DMS153 treated with DMSO at 0.1 percent for 48 hours (cell line): ENCODE measurements around the gene RASSF8.

Experiments
- DNase-seq: peaks from one replicate; lab custom pipeline; 2025; ENCODE audit not compliant: unreplicated experiment; lab: John Stamatoyannopoulos, UW

RASSF8 gene

DNA sequence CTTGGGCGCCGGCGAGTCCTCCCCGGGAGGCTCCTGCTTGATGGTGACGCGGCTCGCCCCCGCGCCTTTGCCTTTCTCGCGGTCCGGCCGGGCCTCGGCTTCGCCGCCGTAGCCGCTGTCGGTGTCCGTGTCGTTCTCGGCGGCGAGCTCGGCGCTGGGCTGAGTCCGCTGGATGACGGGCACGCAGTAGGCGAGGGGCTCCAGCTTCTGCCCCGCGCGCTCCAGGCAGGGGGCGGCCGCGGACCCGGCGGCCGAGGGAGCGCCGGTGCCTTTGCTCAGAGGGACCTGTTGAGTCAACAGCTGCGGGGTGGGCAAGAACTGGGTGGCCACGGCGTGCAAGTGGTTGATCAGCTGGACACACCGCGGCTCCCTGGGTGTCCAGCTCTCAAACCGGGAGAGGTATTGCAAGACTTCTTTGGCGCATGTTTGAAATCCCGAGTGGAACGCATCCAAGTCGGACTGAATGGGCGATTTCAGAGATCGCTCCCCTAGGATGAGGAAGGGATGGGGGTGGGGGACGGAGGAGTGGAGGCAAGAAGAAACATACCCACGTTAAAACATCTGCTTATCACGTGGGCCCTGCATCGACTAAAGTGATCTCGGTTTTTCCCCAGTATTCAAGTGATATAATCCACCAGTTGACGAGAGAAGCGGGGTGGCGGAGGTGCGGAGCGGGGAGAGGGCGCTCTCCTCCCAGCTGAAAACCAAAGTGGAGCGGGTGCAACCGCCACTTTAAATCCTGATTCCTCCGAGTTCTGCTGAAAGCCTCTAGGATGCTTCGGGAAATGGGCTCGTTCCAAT is 164.4 kb downstream of the RASSF8 start:
- peak; percentile 22 for DNase-seq

DNA sequence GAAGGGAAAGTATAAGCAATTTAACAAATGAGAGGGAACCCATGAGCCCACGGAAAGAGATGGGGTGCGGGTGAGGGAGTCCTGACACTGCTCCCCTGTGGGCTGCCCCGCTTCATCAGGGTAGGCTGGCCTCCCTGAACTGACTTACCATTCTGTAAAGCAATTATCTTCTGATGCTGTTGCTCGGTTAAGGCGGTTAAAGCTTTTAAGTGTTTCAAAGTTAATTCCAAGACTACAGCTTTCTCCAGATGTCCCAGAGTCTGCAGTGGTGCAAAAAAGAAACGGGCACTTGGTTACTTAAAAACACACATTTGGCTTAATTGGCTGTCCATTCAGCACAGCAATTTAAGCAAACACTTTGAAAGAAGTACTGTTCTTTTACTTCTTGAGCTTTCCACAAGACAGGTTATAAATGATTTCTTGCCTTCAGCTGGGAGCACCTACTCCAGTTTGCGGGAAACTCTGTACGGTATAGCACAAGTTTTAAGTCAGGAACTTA is 165.0 kb downstream of the RASSF8 start:
- no peak for DNase-seq

DNA sequence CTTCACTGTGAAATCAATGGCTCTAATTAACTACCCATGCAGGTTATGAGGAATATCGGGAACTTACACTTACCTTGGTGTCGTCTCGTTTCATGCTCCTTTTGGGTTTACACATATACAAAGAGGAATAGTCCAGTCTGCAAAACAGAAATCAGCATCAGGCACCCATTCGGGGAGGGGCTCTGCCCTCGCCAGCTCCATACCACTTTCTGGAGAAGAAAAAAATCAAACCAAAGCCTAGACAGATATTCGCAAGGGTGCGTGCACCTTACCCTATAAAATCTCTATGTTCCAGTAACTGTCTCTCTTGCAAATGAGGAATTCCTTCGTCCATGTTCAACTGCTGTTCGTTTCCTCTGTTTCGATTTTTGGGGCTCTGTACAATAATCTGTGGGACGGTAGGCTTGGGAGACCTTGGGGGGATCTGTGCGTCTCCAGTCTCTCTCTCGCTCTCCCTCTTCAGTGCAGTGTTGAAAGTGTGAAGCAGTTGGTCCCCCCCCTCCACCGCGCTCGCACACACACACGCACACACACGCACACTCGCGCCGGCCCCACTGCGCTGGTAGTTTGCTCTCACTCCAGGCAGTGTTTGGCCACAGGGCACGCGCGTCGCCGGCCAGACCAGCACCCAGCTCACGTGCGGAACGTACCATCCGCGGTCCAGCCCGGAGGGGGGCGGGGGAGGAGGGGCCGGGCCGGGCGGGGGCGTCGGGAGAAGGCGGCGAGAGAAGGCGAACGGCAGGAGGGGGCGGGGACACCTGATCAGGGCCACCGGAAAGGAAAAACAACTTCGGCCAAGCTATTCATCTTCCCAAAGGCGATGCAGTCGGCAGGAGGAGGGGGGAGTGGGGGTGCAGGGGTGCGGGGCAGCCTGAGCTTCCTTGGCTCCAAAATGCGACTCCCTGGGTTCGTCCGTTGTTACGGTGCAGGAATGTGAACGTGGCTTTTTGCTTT is 166.2 kb downstream of the RASSF8 start, which contains the start of gene BHLHE41:
Gene BHLHE41, minus strand, starts transcription at position 592 of the 954 bp plus-strand sequence. Its CDS starts 258 bp downstream, at position 334.
- no peak for DNase-seq

DNA sequence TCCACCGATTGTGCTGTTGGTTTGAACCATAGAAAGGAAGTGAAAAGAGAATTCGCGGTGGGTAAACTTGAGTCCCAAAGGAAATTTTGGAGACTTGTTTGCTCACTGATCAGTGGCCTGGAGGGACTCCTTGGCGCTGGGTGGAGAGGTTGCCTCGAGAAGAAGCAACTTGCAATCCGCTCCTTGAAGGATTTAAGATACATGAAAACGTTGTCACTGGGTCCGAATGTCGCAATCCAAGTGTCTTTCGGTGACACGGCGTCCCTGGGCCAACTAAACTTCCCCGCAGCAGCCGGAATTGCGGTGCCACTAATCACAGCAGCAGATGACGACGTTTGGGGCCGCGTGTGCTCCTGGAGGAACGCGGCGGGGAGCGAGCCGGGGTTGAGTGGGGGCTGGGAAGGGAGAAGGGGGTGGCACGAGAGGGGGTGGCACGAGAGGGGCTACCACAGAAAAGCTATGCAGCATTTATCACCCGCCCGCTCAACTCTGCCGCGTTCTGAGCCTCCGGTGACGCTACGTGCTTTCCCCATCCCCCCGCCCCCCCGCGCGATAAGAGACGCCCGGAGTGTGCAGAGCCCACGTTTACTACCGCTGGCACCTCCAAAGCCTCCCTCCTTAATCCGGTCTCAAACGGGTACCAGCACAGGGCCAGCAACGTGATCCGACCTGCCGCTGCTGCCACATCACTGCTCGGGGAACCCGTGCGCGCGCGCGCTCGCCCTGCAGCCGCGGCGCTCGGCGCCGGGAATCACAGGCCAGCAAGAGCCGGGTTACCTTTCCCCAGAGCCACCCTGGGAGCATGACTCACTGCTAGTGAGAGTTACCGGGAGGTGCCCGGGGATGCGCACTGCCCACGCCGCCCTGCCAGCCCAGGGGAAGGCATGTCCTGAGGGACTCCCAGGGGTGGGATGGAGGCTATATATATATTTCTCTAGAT is 167.2 kb downstream of the RASSF8 start:
- DNase-seq = peak; percentile 41

DNA sequence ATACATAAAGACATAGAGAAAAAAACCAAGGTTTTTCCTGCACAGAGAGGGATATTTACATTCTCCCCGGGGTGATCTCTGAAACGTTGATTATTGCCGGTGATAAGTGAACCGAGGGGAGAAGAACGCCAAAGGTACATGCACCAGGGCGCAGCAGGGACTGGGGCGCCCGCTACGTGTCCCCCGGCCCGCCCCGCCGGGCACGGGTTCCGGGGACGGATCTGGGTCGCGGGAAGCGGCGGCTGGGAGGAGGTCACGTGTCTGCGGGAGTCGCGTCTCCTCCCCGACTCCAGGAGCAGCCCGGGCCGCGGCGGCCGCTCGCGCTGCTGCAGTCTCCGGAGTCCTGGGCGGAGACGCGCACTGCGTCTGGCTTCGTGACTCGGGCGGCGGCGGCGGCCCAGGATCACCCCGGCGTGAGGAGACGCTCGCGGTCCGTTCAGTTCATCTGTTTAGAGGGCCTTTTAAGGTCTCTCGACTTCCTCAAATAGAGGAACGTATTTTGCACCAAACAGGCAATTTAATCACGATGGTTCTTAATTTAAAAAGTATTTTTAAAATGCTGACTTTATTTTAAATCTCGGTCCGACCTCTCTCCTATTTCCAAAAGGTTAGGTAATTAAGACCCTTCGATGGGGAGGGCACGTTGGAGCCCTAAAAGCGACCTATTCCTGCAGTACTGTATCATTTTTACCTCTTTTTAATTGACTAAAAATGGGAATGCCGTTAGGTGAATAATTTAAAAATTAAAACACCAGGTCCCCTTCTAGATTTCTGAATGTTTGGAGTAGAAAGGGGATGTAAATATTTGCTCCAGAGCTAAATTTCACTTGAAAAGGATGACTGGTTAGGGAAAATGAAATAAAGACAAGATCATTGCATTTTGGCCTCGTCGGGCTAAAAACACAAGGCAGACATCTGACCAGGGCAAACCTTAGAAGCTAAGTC is 168.1 kb downstream of the RASSF8 start:
- peak; percentile 19 for DNase-seq

DNA sequence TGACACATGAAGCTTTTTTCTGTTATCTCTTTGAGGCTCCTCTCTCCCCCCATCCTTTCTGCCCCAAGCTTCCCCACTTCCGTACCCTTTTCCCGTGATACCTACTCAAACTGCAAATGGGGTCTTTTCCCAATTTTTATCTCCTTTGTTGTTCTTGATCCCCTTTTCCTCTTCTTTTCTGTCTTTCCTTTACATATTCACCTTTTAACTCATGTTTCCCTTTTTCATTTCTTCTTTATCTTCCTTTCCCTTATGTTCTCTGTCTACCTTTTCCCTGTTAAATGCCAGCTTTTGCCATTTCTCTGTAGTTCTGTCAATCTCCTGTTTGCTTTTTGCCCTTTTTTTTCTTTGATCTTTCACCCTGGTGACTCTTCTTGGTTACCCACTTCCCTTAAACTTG is 168.9 kb downstream of the RASSF8 start:
- no peak for DNase-seq

DNA sequence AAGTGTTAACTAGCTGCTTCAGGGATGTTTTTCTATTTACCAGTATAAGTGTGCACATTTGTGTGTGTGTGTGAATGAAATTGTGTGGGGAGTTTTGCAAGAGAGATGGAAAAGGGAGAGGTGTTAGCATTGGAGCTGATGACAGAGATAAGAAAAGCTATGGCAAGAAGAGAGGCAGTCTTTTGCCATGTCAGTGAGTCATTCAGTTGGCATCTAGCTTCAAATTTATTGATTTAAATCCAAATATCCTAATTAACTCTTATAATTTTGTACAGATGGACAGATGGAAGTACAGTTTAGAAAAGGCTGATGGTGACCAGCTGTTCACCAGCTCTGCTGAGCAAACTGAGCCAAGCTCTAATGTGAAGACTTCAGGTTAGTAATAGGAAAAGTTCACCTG is 169.7 kb downstream of the RASSF8 start:
- no peak for DNase-seq
